H1 (cell line): Measurements from ENCODE around the gene RRP1B. TPM values are rescaled to one million over a fixed set of nuclear protein-coding genes. Genes with fewer than 3 reads are reported as not detected.
A peak's percentile ranks its signal among the peaks of the same experiment; 100 is the strongest.

Experiments
- CTCF ChIA-PET: fragments of 300-600 bp; sonication (Branson Sonifier 250); formaldehyde crosslinking; loops from one replicate; lab custom pipeline; 2021; ENCODE audit not compliant: partially characterized antibody; lab: Charles Lee
- POLR2A ChIA-PET: fragments of 300-600 bp; sonication (Branson Sonifier 250); formaldehyde crosslinking; loops from one replicate; lab custom pipeline; 2021; ENCODE audit warnings: inconsistent platforms; ENCODE audit not compliant: partially characterized antibody; lab: Charles Lee
- DNase-seq, 2 experiments: peaks; one replicate each; pipeline versions ENCODE4 v3.0.0 to v3.0.0-alpha.2; 2010 to 2022; ENCODE audit warnings: low spot score in 2 of 2, low read depth in 1 of 2, mixed read lengths in 1 of 2
- FAIRE-seq: peaks from 2 replicates; lab custom pipeline; 2011; peaks lifted over from hg19 to GRCh38; lab: Jason Lieb, UNC
- H2AFZ ChIP-seq: 2 replicates; pipeline ENCODE4 v1.8.1; 2012; ENCODE audit warnings: low read length, inconsistent platforms
- H2AK5ac ChIP-seq: 2 replicates; pipeline ENCODE4 v1.6.1; 2013; ENCODE audit warnings: low read depth, low read length
- H2BK120ac ChIP-seq: replicated peaks from 2 replicates; pipeline ENCODE3; 2013; ENCODE audit warnings: low read depth, low read length, inconsistent platforms
- H2BK12ac ChIP-seq: 2 replicates; pipeline ENCODE4 v1.6.1; 2013; ENCODE audit warnings: low read depth, low read length
- H2BK15ac ChIP-seq: 2 replicates; pipeline ENCODE4 v1.6.1; 2013; ENCODE audit warnings: low read length
- H2BK20ac ChIP-seq: 2 replicates; pipeline ENCODE4 v1.6.1; 2013; ENCODE audit warnings: low read length
- H2BK5ac ChIP-seq: 2 replicates; pipeline ENCODE4 v1.6.1; 2013; ENCODE audit warnings: low read depth, low read length
- H3K14ac ChIP-seq: 2 replicates; pipeline ENCODE4 v1.6.1; 2013; ENCODE audit warnings: inconsistent platforms; ENCODE audit not compliant: insufficient read length
- H3K18ac ChIP-seq: 2 replicates; pipeline ENCODE4 v1.6.1; 2013; ENCODE audit warnings: low read length; ENCODE audit errors: extremely low read depth
- H3K23ac ChIP-seq: 2 replicates; pipeline ENCODE4 v1.6.1; 2013; ENCODE audit warnings: inconsistent platforms; ENCODE audit not compliant: insufficient read length
- H3K23me2 ChIP-seq: 2 replicates; pipeline ENCODE4 v1.6.1; 2013; ENCODE audit warnings: low read depth, low read length
- H3K27ac ChIP-seq: 2 replicates; pipeline ENCODE4 v1.6.1; 2011; ENCODE audit warnings: low read depth, low read length, inconsistent platforms
- H3K27me3 ChIP-seq, 4 experiments: replicated peaks in 1 of 4; 1 replicate in 1 of 4; 2 replicates in 3 of 4; pipeline versions ENCODE4 v1.6.1 to v1.8.1; 2011 to 2013; ENCODE audit warnings: low read length in 3 of 4, mild to moderate bottlenecking in 3 of 4, inconsistent platforms in 2 of 4, mixed read lengths in 2 of 4, moderate library complexity in 1 of 4; ENCODE audit not compliant: control insufficient read depth in 3 of 4, insufficient read depth in 3 of 4; ENCODE audit errors: extremely low read depth in 1 of 4
- H3K36me3 ChIP-seq, 4 experiments: 2 replicates each; pipeline versions ENCODE4 v1.6.1 to v1.8.1; 2011 to 2013; ENCODE audit warnings: mild to moderate bottlenecking in 4 of 4, low read length in 3 of 4, moderate library complexity in 2 of 4, control low read depth in 1 of 4, inconsistent platforms in 1 of 4; ENCODE audit not compliant: insufficient read depth in 4 of 4, control insufficient read depth in 2 of 4
- H3K4ac ChIP-seq: replicated peaks from 2 replicates; pipeline ENCODE3; 2013; ENCODE audit warnings: low read length, low read depth, mixed read lengths, inconsistent platforms; ENCODE audit not compliant: insufficient read length
- H3K4me1 ChIP-seq, 4 experiments: replicated peaks in 1 of 4; 1 replicate in 1 of 4; 2 replicates in 3 of 4; pipeline versions ENCODE4 v1.6.1 to v1.8.1; 2011 to 2013; ENCODE audit warnings: low read length in 3 of 4, inconsistent platforms in 2 of 4, mixed read lengths in 1 of 4; ENCODE audit not compliant: insufficient read depth in 4 of 4, control insufficient read depth in 3 of 4
- H3K4me2 ChIP-seq, 2 experiments: 2 replicates each; pipeline versions ENCODE4 v1.6.1 to v1.8.1; 2011 to 2013; ENCODE audit warnings: low read depth in 2 of 2, low read length in 2 of 2, control low read depth in 1 of 2, inconsistent platforms in 1 of 2, mild to moderate bottlenecking in 1 of 2; ENCODE audit not compliant: insufficient read depth in 1 of 2
- H3K4me3 ChIP-seq, 4 experiments: fragments of 200-600, 300-600 bp in 1 of 4; sonication (generic), shearing (Covaris generic), sonication (Bioruptor Twin) in 1 of 4; 2 replicates each; pipeline versions ENCODE4 v1.5.1 to v1.8.1; 2011 to 2016; ENCODE audit warnings: low read length in 4 of 4, low read depth in 3 of 4, control low read depth in 2 of 4, inconsistent platforms in 2 of 4, mild to moderate bottlenecking in 2 of 4, mixed read lengths in 1 of 4, moderate library complexity in 1 of 4; ENCODE audit not compliant: insufficient read depth in 2 of 4; ENCODE audit errors: extremely low read depth in 1 of 4
- H3K56ac ChIP-seq: replicated peaks from 2 replicates; pipeline ENCODE3; 2013; ENCODE audit warnings: low read depth, mild to moderate bottlenecking, mixed read lengths, low read length, inconsistent platforms; ENCODE audit not compliant: insufficient read length
- H3K79me1 ChIP-seq: 2 replicates; pipeline ENCODE4 v1.6.1; 2013; ENCODE audit warnings: low read depth, low read length, control low read depth
- H3K79me2 ChIP-seq, 2 experiments: 2 replicates each; pipeline versions ENCODE4 v1.6.1 to v1.8.1; 2012 to 2013; ENCODE audit warnings: low read length in 2 of 2, mild to moderate bottlenecking in 2 of 2, inconsistent platforms in 1 of 2; ENCODE audit not compliant: insufficient read depth in 2 of 2, control insufficient read depth in 1 of 2
- H3K9ac ChIP-seq, 4 experiments: replicated peaks in 1 of 4; 1 replicate in 1 of 4; 2 replicates in 3 of 4; pipeline versions ENCODE4 v1.6.1 to v1.8.1; 2011 to 2013; ENCODE audit warnings: low read depth in 3 of 4, low read length in 3 of 4, control low read depth in 2 of 4, mild to moderate bottlenecking in 2 of 4, moderate library complexity in 2 of 4, inconsistent platforms in 1 of 4; ENCODE audit errors: extremely low read depth in 1 of 4
- H3K9me3 ChIP-seq, 2 experiments: 2 replicates each; pipeline versions ENCODE4 v1.6.1 to v1.8.1; 2012 to 2013; ENCODE audit warnings: mild to moderate bottlenecking in 2 of 2, moderate library complexity in 2 of 2, control low read depth in 1 of 2, inconsistent platforms in 1 of 2, low read depth in 1 of 2, low read length in 1 of 2, mixed read lengths in 1 of 2; ENCODE audit not compliant: insufficient read depth in 2 of 2
- H4K20me1 ChIP-seq, 2 experiments: replicated peaks in 1 of 2; 2 replicates each; pipeline versions ENCODE3 to v1.8.1; 2011 to 2013; ENCODE audit warnings: inconsistent platforms in 2 of 2, low read length in 2 of 2, mild to moderate bottlenecking in 1 of 2; ENCODE audit not compliant: insufficient read depth in 2 of 2, control insufficient read depth in 1 of 2
- H4K5ac ChIP-seq: 2 replicates; pipeline ENCODE4 v1.6.1; 2013; ENCODE audit warnings: low read length, low read depth, mixed read lengths, inconsistent platforms; ENCODE audit not compliant: insufficient read length
- H4K8ac ChIP-seq: 2 replicates; pipeline ENCODE4 v1.8.0; 2013; ENCODE audit warnings: mild to moderate bottlenecking, moderate library complexity, low read length, inconsistent platforms; ENCODE audit not compliant: insufficient read depth; ENCODE audit errors: extremely low read depth
- H4K91ac ChIP-seq: replicated peaks from 2 replicates; pipeline ENCODE3; 2013; ENCODE audit warnings: low read length, mixed read lengths, inconsistent platforms; ENCODE audit not compliant: insufficient read length
- CBX5 ChIP-seq: fragments of 300-800, 300-1000 bp; sonication (generic); IDR thresholded peaks from 2 replicates; pipeline ENCODE4 v1.7.1; 2016; ENCODE audit warnings: antibody characterized with exemption, low read length, low read depth
- RAD21 ChIP-seq, 2 experiments: IDR thresholded peaks in 1 of 2; conservative IDR thresholded peaks in 1 of 2; 2 replicates each; pipeline ENCODE4 v1.6.1; 2011; ENCODE audit warnings: low read depth in 2 of 2, low read length in 2 of 2, improper control_type of control experiment in 1 of 2, inconsistent platforms in 1 of 2, mild to moderate bottlenecking in 1 of 2, moderate library complexity in 1 of 2
- WGBS, 2 experiments: shearing (Covaris generic) in 1 of 2; methylation state at CpG; one replicate each; pipeline versions ENCODE4 v1.1.6 to v1.1.7; 2013 to 2015; ENCODE audit warnings: low lambda C conversion rate in 2 of 2, mixed read lengths in 2 of 2, inconsistent platforms in 1 of 2, low coverage in 1 of 2, missing lambda C conversion rate in 1 of 2; ENCODE audit not compliant: insufficient replicate concordance in 2 of 2, insufficient coverage in 1 of 2, insufficient read length in 1 of 2; ENCODE audit errors: extremely low coverage in 1 of 2, missing lambda C conversion rate in 1 of 2; 5-methylcytosine and 5-hydroxymethylcytosine counted together
- polyA plus RNA-seq, 7 experiments: library from polyadenylated mRNA; depleted of rRNA in 3 of 7; stranded (reverse) in 5 of 7; unstranded in 2 of 7; fragments of >200 nt in 5 of 7; fragments of 200-250 nt in 2 of 7; gene quantifications; 1 replicate in 5 of 7; 2 replicates in 1 of 7; 4 replicates in 1 of 7; pipeline versions ENCODE4 v1.2.1 to v1.2.3, GENCODE V29; 2011 to 2013; ENCODE audit warnings: missing spikeins in 2 of 7, mixed read lengths in 2 of 7
- total RNA-seq: library from RNA; stranded (reverse); fragmentation: NEBNext Ultra II Directional; extraction: Animal tissue kit (Norgen Biotek cat#: 25700); gene quantifications from 2 replicates; pipeline ENCODE4 v1.2.1, GENCODE V29; 2021
- TF ChIP-seq, protein P1 (sequence below), 3 experiments: IDR thresholded peaks; 1 replicate in 2 of 3; 2 replicates in 1 of 3; pipeline versions ENCODE4 v1.5.1 to v1.6.1; 2011; ENCODE audit warnings: low read length in 3 of 3, mild to moderate bottlenecking in 3 of 3, inconsistent platforms in 2 of 3, low read depth in 1 of 3, moderate library complexity in 1 of 3; ENCODE audit not compliant: insufficient read depth in 1 of 3; ENCODE audit errors: control extremely low read depth in 1 of 3

The RRP1B gene
- total and polyA plus RNA-seq, 2 of the 8 experiments (the other 6 are each of a cell fraction or from before 2014, with no cell fraction given), result 25.8 to 97.3 TPM

DNA sequence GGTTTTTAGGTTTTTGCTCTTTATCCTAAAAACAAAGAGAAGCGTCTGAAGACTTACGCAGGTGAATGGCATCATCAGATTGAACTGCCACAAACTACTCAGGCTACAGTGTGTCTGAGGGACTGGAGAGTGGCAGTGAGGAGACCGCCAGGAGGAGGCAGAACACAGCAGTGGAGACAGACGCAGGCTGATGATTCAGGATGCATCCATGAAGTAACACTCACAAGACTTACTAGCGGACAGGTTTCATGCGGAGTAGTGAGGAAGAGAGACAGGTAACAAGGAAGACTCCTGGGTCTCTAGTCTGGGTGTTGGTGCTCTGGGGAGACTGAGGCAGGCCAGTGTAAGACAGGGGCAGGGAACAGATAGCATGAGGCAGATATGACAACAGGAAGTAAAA, 5.7 kb upstream of the RRP1B start:
- no peak overlapping the region for H3K27ac ChIP-seq
- H3K14ac ChIP-seq, result no peak overlapping the region
- no peak overlapping the region for H3K18ac ChIP-seq
- no peak overlapping the region for H4K5ac ChIP-seq
- no peaks in the 10 kb centered on the region for H3K79me2 ChIP-seq
- H3K79me1 ChIP-seq, result no peaks in the 10 kb centered on the region
- no peaks in the 10 kb centered on the region for H4K20me1 ChIP-seq
- CTCF ChIA-PET, result no interaction called here
- no peaks in the 10 kb centered on the region; the same call in 1 of the 2 replicates for H3K23me2 ChIP-seq
- H2AFZ ChIP-seq, result no peak overlapping the region
- no peak overlapping the region for H3K4ac ChIP-seq
- H2BK12ac ChIP-seq, result no peak overlapping the region
- H4K8ac ChIP-seq, result no peak overlapping the region
- H2BK120ac ChIP-seq, result no peak overlapping the region
- TF ChIP-seq, protein P1, sequence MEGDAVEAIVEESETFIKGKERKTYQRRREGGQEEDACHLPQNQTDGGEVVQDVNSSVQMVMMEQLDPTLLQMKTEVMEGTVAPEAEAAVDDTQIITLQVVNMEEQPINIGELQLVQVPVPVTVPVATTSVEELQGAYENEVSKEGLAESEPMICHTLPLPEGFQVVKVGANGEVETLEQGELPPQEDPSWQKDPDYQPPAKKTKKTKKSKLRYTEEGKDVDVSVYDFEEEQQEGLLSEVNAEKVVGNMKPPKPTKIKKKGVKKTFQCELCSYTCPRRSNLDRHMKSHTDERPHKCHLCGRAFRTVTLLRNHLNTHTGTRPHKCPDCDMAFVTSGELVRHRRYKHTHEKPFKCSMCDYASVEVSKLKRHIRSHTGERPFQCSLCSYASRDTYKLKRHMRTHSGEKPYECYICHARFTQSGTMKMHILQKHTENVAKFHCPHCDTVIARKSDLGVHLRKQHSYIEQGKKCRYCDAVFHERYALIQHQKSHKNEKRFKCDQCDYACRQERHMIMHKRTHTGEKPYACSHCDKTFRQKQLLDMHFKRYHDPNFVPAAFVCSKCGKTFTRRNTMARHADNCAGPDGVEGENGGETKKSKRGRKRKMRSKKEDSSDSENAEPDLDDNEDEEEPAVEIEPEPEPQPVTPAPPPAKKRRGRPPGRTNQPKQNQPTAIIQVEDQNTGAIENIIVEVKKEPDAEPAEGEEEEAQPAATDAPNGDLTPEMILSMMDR (IDR thresholded peaks at IDR 0.05; ENCODE audit: control extremely low read depth in 1 of 3, insufficient read depth in 1 of 3, low read depth in 1 of 3, low read length in 3 of 3), result peak in 2 of 3 experiments; percentile 25 to 28; a peak in 2 of 4 replicates
- TF ChIP-seq RAD21 (IDR thresholded peaks at IDR 0.05 in 1 of 2, conservative IDR thresholded peaks at IDR 0.05 in 1 of 2; ENCODE audit: low read depth in 2 of 2, low read length in 2 of 2) (peak; percentile 4 to 27; a peak in 1 of 4 replicates), CBX5 (no peak)
- TF ChIP-seq, all 59 proteins: peak for 2
- Histone ChIP-seq H2BK5ac (no peak overlapping the region), H3K27me3 (peaks cover 0 to 3% (median 1%) of the 10 kb centered on the region in 4 experiments; a peak in 3 of 7 replicates), H3K23ac (no peak overlapping the region), H2AK5ac (no peak overlapping the region), H4K91ac (no peak overlapping the region), H2BK20ac (no peak overlapping the region), H2BK15ac (no peak overlapping the region), H3K4me1 (no peaks in the 10 kb centered on the region; a peak in 1 of 7 replicates), H3K9ac (no peak overlapping the region), H3K4me3 (no peak overlapping the region), H3K9me3 (peaks cover 0 to 1% of the 10 kb centered on the region in 2 experiments; a peak in 1 of 4 replicates), H3K56ac (no peak overlapping the region), H3K4me2 (no peak overlapping the region), H3K36me3 (no peaks in the 10 kb centered on the region)
- FAIRE-seq, result no peak
- WGBS, 2 experiments, result 84% methylated on average over 6 of the region's 6 CpGs; no CpG with 5 or more reads in 1 of the 2 experiments
- DNase-seq, result no peak
- POLR2A ChIA-PET, result no interaction called here
